Cardiac muscle cell (in vitro differentiated cells and primary cell): ENCODE results near the gene LGI2. TPM values are rescaled to one million over a fixed set of nuclear protein-coding genes. Genes with fewer than 3 reads are reported as not detected.

Experiments used
- DNase-seq, 2 donors: peaks; one replicate each; pipeline versions ENCODE4 v3.0.0 to v3.0.0-alpha.2; 2010 to 2017; ENCODE audit warnings: low read depth in 1 of 2, low spot score in 1 of 2
- H3K27ac ChIP-seq: fragments of 200-600 bp; sonication (generic); 2 replicates; pipeline ENCODE4 v1.5.1; 2016
- H3K27me3 ChIP-seq: fragments of 200-600 bp; sonication (generic); 2 replicates; pipeline ENCODE4 v1.6.0; 2016; ENCODE audit warnings: control low read depth
- H3K36me3 ChIP-seq: fragments of 200-600 bp; sonication (generic); 2 replicates; pipeline ENCODE4 v1.5.1; 2016; ENCODE audit warnings: control low read depth
- H3K4me1 ChIP-seq: fragments of 200-600 bp; sonication (generic); 2 replicates; pipeline ENCODE4 v1.8.1; 2017; ENCODE audit warnings: low read depth, mild to moderate bottlenecking, mixed run types
- H3K4me3 ChIP-seq: fragments of 200-600 bp; sonication (generic); 2 replicates; pipeline ENCODE4 v1.5.1; 2016; ENCODE audit warnings: mild to moderate bottlenecking
- H3K9me3 ChIP-seq: fragments of 200-600 bp; sonication (generic); 2 replicates; pipeline ENCODE4 v1.5.1; 2017; ENCODE audit warnings: low read depth, mild to moderate bottlenecking, control low read depth
- CTCF ChIP-seq: IDR thresholded peaks from 2 replicates; pipeline ENCODE4 v1.5.1; 2012; ENCODE audit warnings: low read depth, mild to moderate bottlenecking, low read length
- polyA plus RNA-seq: library from polyadenylated mRNA; unstranded; fragments of >200 nt; fragmentation: Nextera tagmentation; extraction: Ambion mirVana; gene quantifications from 2 replicates; pipeline ENCODE4 v1.2.1, GENCODE V29; 2016
- total RNA-seq: library from RNA; depleted of rRNA; stranded (reverse); fragments of >200 nt; gene quantifications from 2 replicates; pipeline ENCODE4 v1.2.3, GENCODE V29; 2016

LGI2 gene
- total and polyA plus RNA-seq, 2 experiments from 2014 or later: 7.2 to 8.7 TPM

- no peak for DNase-seq
- no peak overlapping the region for H3K4me3 ChIP-seq
- H3K36me3 ChIP-seq: no peaks in the 10 kb centered on the region
- H3K4me1 ChIP-seq: peaks cover 14% of the 10 kb centered on the region
- H3K27ac ChIP-seq: no peak overlapping the region
- no peak for TF ChIP-seq CTCF
- H3K27me3 ChIP-seq: no peaks in the 10 kb centered on the region
- no peaks in the 10 kb centered on the region for H3K9me3 ChIP-seq
Measured at GRCh38 chr4:25001509-25001908, 29.2 kb downstream of the LGI2 start.

- no peak overlapping the region for H3K4me3 ChIP-seq
- DNase-seq: no peak
- TF ChIP-seq CTCF: no peak
- H3K4me1 ChIP-seq: peaks cover 14% of the 10 kb centered on the region
- H3K27ac ChIP-seq: no peak overlapping the region
- no peaks in the 10 kb centered on the region for H3K36me3 ChIP-seq
- H3K27me3 ChIP-seq: no peaks in the 10 kb centered on the region
- H3K9me3 ChIP-seq: no peaks in the 10 kb centered on the region
Measured at GRCh38 chr4:25000639-25001038, 30.1 kb downstream of the LGI2 start.

GRCh38 chr4:24999392-25000089 lies 31.2 kb downstream of the LGI2 start:
- TF ChIP-seq CTCF: no peak
- peak; percentile 46 to 76 for DNase-seq
- H3K27me3 ChIP-seq: no peaks in the 10 kb centered on the region

GRCh38 chr4:24995346-24995919 lies 35.3 kb downstream of the LGI2 start:
- Histone ChIP-seq H3K27ac (no peak overlapping the region), H3K36me3 (no peaks in the 10 kb centered on the region), H3K9me3 (no peaks in the 10 kb centered on the region), H3K27me3 (no peaks in the 10 kb centered on the region), H3K4me3 (no peak overlapping the region), H3K4me1 (peaks cover 14% of the 10 kb centered on the region)
- TF ChIP-seq CTCF: no peak
- DNase-seq: peak in 1 of 2 donors; percentile 51

More at GRCh38 chr4:24999392-25000089, 31.2 kb downstream of the LGI2 start:
- H3K36me3 ChIP-seq: no peaks in the 10 kb centered on the region
- peaks cover 14% of the 10 kb centered on the region for H3K4me1 ChIP-seq
- H3K9me3 ChIP-seq: no peaks in the 10 kb centered on the region
- peak overlapping the region; percentile 71 for H3K27ac ChIP-seq
- H3K4me3 ChIP-seq: no peak overlapping the region

GRCh38 chr4:24993551-24994080 lies 37.1 kb downstream of the LGI2 start:
- DNase-seq: no peak

More at GRCh38 chr4:24993551-24994080, 37.1 kb downstream of the LGI2 start:
- Histone ChIP-seq H3K4me1 (no peaks in the 10 kb centered on the region), H3K9me3 (no peaks in the 10 kb centered on the region), H3K27ac (no peak overlapping the region), H3K27me3 (no peaks in the 10 kb centered on the region), H3K4me3 (no peak overlapping the region), H3K36me3 (no peaks in the 10 kb centered on the region)
- TF ChIP-seq CTCF: no peak
